ENCODE results near the gene PHF19. TPM values are rescaled to one million over a fixed set of nuclear protein-coding genes. Genes with fewer than 3 reads are reported as not detected.

PHF19 gene
- total RNA-seq, 1 experiment from 2014 or later = 76.3 TPM

GRCh38 chr9:120915854-120916470, 39.0 kb upstream of the PHF19 start:
- DNase-seq = no peak
- ChIA-PET CTCF (interaction anchor here (0.6 kb wide), 1 partner anchor 208 kb away, joined by 3 read pairs; no protein-coding TSS in a partner anchor), POLR2A (no interaction called here)
- BruUV-seq (replicated peaks) = no TSS peak
- no peaks in the 10 kb centered on the region for H3K36me3 Mint-ChIP-seq (ENCODE audit: insufficient read depth, unreplicated experiment)
- Histone ChIP-seq H3K27me3 (replicated peaks; ENCODE audit: control insufficient read depth, insufficient read depth, low read length) (no peaks in the 10 kb centered on the region), H3K9me3 (peaks cover 3% of the 10 kb centered on the region; the same call in 1 of the 2 replicates), H3K4me1 (no peaks in the 10 kb centered on the region), H3K4me3 (ENCODE audit: low read depth, low read length) (no peak overlapping the region), H3K36me3 (ENCODE audit: control insufficient read depth, insufficient read depth, low read length) (no peaks in the 10 kb centered on the region)
- no peaks in the 10 kb centered on the region for H3K4me1 Mint-ChIP-seq (ENCODE audit: low read depth, unreplicated experiment)
- TF ChIP-seq CTCF (IDR thresholded peaks at IDR 0.05; ENCODE audit: insufficient read depth in 1 of 2, low read depth in 1 of 2, low read length in 1 of 2, severe bottlenecking in 1 of 2, unreplicated experiment in 1 of 2) = no peak
- H3K9me3 Mint-ChIP-seq (ENCODE audit: unreplicated experiment) = no peaks in the 10 kb centered on the region
- intact Hi-C loops (cut with micrococcal nuclease; ENCODE audit: unreplicated experiment) = no loop called here
- H3K4me3 Mint-ChIP-seq (ENCODE audit: unreplicated experiment) = no peak overlapping the region
- no peaks in the 10 kb centered on the region for H3K27me3 Mint-ChIP-seq (ENCODE audit: insufficient read depth, unreplicated experiment)
- H3K27ac Mint-ChIP-seq (ENCODE audit: unreplicated experiment) = no peak overlapping the region

DNA sequence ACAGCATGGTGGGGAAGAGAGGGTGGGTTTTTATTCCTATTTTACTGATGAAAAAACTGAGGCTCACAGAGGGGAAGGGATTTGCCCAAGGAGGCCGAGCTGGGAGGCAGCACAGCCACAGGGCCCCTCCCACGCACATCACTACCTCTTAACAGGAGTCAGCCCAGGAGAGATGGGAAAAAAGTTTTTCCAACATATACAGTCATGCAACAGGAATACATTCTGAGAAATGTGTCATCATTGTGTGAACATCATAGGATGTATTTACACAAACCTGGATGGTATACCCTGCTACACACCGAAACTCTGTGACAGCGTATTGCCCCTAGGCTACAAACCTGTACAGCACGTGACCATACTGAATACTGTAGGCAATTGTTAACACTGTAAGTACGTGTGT, 38.0 kb upstream of the PHF19 start:
- H3K9me3 Mint-ChIP-seq (ENCODE audit: unreplicated experiment) = no peaks in the 10 kb centered on the region
- Histone ChIP-seq H3K27me3 (replicated peaks; ENCODE audit: control insufficient read depth, insufficient read depth, low read length) (no peaks in the 10 kb centered on the region), H3K4me3 (ENCODE audit: low read depth, low read length) (no peak overlapping the region), H3K36me3 (ENCODE audit: control insufficient read depth, insufficient read depth, low read length) (no peaks in the 10 kb centered on the region), H3K9me3 (peaks cover 3% of the 10 kb centered on the region; the same call in 1 of the 2 replicates), H3K4me1 (no peaks in the 10 kb centered on the region)
- TF ChIP-seq CTCF (IDR thresholded peaks at IDR 0.05; ENCODE audit: insufficient read depth in 1 of 2, low read depth in 1 of 2, low read length in 1 of 2, severe bottlenecking in 1 of 2, unreplicated experiment in 1 of 2) = no peak
- H3K27ac Mint-ChIP-seq (ENCODE audit: unreplicated experiment) = no peak overlapping the region
- H3K36me3 Mint-ChIP-seq (ENCODE audit: insufficient read depth, unreplicated experiment) = no peaks in the 10 kb centered on the region
- intact Hi-C loops (cut with micrococcal nuclease; ENCODE audit: unreplicated experiment) = no loop called here
- no peak for DNase-seq
- CTCF ChIA-PET = no interaction called here
- no peaks in the 10 kb centered on the region for H3K27me3 Mint-ChIP-seq (ENCODE audit: insufficient read depth, unreplicated experiment)
- H3K4me3 Mint-ChIP-seq (ENCODE audit: unreplicated experiment) = no peak overlapping the region
- POLR2A ChIA-PET = no interaction called here
- BruUV-seq (replicated peaks) = no TSS peak
- no peaks in the 10 kb centered on the region for H3K4me1 Mint-ChIP-seq (ENCODE audit: low read depth, unreplicated experiment)

DNA sequence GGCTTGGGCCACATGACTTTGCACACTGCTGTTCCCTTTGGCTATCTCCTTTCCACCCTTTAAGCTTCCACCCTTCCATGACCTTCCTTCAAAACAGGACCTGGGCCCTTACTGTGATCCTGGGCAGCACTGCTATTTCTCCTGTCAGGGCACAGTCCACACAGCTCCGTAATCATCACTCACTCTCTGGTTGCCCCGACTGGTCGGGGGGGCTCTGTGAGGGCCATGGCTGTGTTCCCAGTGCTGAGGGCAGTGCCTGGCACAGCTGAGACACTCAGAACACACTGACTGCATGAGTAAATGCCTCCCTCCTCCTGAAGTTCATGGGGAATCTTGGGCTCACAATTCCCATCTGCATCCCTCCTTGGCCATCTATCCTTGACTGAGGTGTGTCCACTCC, 37.4 kb upstream of the PHF19 start:
- no peak for TF ChIP-seq CTCF (IDR thresholded peaks at IDR 0.05; ENCODE audit: insufficient read depth in 1 of 2, low read depth in 1 of 2, low read length in 1 of 2, severe bottlenecking in 1 of 2, unreplicated experiment in 1 of 2)
- Histone ChIP-seq H3K4me3 (ENCODE audit: low read depth, low read length) (no peak overlapping the region), H3K9me3 (peaks cover 3% of the 10 kb centered on the region; the same call in 1 of the 2 replicates), H3K36me3 (ENCODE audit: control insufficient read depth, insufficient read depth, low read length) (no peaks in the 10 kb centered on the region), H3K27me3 (replicated peaks; ENCODE audit: control insufficient read depth, insufficient read depth, low read length) (no peaks in the 10 kb centered on the region), H3K4me1 (no peaks in the 10 kb centered on the region)
- Mint-ChIP-seq H3K9me3 (ENCODE audit: unreplicated experiment) (no peaks in the 10 kb centered on the region), H3K4me1 (ENCODE audit: low read depth, unreplicated experiment) (no peaks in the 10 kb centered on the region), H3K27me3 (ENCODE audit: insufficient read depth, unreplicated experiment) (no peaks in the 10 kb centered on the region), H3K27ac (ENCODE audit: unreplicated experiment) (no peak overlapping the region), H3K4me3 (ENCODE audit: unreplicated experiment) (no peak overlapping the region), H3K36me3 (ENCODE audit: insufficient read depth, unreplicated experiment) (no peaks in the 10 kb centered on the region)
- no TSS peak for BruUV-seq (replicated peaks)
- ChIA-PET POLR2A (no interaction called here), CTCF (no interaction called here)
- intact Hi-C loops (cut with micrococcal nuclease; ENCODE audit: unreplicated experiment) = no loop called here
- DNase-seq = no peak

Data from Caco-2 (cell line).